GM10248 (cell line): ENCODE measurements around the gene COBL.

Experiments used
- CTCF ChIA-PET: fragments of 300-600 bp; sonication (Branson Sonifier 250); formaldehyde crosslinking; extraction: SDS; loops from one replicate; lab custom pipeline; 2021; ENCODE audit warnings: antibody characterized with exemption; lab: Yijun Ruan, JAX
- POLR2A ChIA-PET: fragments of 350-650 bp; sonication (Branson Sonifier 250); formaldehyde crosslinking; extraction: SDS; loops from one replicate; lab custom pipeline; 2020; ENCODE audit warnings: antibody characterized with exemption; lab: Yijun Ruan, JAX
- DNase-seq: peaks from one replicate; pipeline ENCODE4 v3.0.0; 2012; ENCODE audit errors: extremely low spot score
- TF ChIP-seq, protein P1 (sequence below): IDR thresholded peaks from 2 replicates; pipeline ENCODE4 v1.5.1; 2012; ENCODE audit warnings: mild to moderate bottlenecking, low read depth; ENCODE audit errors: extremely low read depth, missing control alignments, control extremely low read depth

COBL gene

DNA sequence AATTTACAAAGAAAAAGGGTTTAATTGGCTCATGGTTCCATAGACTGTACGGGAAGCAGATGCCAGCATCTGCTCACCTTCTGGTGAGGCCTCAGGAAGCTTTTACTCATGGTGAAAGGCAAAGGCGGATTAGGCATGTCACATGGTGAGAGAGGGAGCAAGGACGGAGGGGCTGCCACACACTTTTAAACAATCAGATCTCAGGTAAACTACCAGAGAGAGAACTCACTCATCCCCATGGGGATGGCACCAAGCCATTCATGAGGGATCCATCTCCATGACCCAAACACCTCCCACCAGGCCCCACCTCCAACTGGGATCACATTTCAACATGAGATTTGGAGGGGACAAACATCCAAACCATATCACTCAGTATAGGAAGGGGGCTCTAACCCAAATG, 183.9 kb downstream of the COBL start:
- ChIA-PET POLR2A (no interaction called here), CTCF (interaction anchor here (2.5 kb wide), 1 partner anchor 28 kb away, joined by 8 read pairs; no protein-coding TSS in a partner anchor)
- TF ChIP-seq, protein P1, sequence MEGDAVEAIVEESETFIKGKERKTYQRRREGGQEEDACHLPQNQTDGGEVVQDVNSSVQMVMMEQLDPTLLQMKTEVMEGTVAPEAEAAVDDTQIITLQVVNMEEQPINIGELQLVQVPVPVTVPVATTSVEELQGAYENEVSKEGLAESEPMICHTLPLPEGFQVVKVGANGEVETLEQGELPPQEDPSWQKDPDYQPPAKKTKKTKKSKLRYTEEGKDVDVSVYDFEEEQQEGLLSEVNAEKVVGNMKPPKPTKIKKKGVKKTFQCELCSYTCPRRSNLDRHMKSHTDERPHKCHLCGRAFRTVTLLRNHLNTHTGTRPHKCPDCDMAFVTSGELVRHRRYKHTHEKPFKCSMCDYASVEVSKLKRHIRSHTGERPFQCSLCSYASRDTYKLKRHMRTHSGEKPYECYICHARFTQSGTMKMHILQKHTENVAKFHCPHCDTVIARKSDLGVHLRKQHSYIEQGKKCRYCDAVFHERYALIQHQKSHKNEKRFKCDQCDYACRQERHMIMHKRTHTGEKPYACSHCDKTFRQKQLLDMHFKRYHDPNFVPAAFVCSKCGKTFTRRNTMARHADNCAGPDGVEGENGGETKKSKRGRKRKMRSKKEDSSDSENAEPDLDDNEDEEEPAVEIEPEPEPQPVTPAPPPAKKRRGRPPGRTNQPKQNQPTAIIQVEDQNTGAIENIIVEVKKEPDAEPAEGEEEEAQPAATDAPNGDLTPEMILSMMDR: no peak
- DNase-seq: no peak

DNA sequence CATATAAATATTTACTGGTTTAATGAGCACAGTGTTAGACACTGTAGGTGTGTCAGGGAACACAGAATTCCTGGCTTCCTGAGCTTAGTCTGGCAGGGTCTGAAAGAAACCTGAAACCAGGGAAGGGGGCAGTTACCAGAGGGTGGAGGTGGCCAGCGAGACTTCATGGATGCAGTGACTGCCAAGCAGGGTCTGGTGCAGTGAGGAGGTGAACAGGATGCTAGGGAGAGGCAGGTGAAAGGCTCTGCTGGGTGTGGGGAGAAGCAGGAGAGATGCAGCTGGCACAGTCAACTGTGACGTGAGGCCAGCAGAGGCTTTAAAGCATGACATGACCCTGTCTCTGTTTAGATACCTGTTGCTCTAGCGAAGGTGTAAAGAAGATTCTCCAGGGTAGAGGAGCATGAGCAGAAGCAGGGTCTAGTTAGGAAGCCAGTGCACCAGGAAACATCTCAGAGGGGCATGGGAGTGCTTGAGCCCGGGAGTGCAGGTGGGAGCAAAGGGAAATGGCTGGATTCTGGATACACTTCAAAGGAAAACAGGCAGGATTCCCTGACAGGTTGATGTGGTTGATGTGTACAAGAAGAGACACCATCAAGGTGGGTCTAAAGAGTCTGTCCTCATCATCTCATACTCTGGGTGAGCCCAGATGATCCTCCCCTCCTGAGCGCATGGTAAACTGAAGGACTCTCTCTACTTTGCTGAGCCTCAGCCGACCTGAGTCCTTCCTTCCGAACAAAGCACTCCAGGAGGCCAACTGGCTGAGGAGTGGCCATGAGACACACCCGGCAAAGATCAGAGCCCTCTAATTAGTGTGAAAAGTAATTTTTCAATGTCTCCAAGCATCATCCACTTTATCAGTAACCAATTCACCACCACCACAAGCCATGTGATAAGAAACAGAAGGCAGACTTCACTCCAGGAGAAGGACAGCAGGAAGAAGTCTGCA, 186.8 kb downstream of the COBL start:
- CTCF ChIA-PET: interaction anchor here (1.9 kb wide), 1 partner anchor 11 kb away, joined by 5 read pairs; no protein-coding TSS in a partner anchor
- TF ChIP-seq, protein P1: no peak
- DNase-seq: no peak
- POLR2A ChIA-PET: no interaction called here

DNA sequence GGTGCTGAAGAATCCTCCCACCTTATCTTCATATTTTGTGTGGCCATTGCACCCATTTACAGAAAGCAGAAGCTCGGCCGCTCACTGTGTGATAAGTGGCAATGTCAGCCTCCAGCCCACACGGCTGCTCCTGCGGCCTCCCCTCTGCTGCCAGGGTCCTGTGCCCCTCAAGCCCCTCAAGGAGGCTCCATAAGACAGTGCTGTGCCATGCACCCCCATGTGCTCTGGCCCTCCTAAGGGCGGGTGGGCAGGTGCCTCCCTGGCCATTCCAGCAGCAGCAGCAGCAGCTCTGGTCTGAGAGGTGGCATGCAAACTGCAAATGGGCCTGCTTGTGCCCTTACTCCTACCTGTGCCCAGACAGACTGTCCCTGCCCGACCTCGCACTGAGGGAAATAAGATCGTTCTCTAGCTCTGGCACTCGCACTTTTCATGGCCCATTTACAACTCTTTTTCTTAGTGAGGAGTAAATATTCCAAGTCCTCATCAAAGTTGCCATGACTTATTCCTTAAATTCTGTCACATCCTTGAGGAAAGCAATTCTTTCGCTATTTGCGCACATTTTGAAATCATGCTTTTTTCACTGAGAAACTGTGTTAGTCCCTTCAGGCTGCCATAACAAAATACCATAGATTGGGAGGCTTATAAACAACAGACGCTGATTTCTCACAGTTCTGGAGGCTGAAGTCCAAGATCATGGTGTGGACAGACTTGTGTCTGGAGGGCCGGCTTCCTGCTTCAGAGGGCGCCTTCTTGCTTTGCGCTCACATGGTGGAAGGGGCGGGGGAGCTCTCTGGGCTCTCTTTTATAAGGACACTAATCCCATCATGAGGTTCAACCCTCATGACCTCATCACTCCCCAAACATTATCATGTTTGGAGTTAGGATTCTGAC, 187.8 kb downstream of the COBL start:
- ChIA-PET CTCF (interaction anchor here (1.9 kb wide), 1 partner anchor 12 kb away, joined by 5 read pairs; no protein-coding TSS in a partner anchor), POLR2A (no interaction called here)
- TF ChIP-seq, protein P1: no peak
- no peak for DNase-seq

DNA sequence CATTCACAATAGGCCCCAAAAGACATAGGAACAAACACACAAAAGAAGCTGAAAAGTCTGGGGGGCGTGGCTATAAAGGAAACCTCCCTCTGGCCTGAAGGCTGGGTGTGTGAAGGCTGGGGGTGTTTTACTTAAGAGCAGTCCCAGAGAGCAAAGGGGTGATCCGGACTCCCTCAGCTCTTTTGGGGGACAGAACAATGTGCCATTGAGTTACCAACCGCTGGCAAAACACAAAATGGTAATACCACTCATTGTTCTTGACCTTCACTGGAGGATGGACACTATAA, 189.0 kb downstream of the COBL start:
- DNase-seq: no peak
- ChIA-PET CTCF (interaction anchor here (1.7 to 1.9 kb wide), 2 partner anchors 13 to 34 kb away, joined by 5 to 6 read pairs; no protein-coding TSS in a partner anchor), POLR2A (no interaction called here)
- TF ChIP-seq, protein P1: no peak

DNA sequence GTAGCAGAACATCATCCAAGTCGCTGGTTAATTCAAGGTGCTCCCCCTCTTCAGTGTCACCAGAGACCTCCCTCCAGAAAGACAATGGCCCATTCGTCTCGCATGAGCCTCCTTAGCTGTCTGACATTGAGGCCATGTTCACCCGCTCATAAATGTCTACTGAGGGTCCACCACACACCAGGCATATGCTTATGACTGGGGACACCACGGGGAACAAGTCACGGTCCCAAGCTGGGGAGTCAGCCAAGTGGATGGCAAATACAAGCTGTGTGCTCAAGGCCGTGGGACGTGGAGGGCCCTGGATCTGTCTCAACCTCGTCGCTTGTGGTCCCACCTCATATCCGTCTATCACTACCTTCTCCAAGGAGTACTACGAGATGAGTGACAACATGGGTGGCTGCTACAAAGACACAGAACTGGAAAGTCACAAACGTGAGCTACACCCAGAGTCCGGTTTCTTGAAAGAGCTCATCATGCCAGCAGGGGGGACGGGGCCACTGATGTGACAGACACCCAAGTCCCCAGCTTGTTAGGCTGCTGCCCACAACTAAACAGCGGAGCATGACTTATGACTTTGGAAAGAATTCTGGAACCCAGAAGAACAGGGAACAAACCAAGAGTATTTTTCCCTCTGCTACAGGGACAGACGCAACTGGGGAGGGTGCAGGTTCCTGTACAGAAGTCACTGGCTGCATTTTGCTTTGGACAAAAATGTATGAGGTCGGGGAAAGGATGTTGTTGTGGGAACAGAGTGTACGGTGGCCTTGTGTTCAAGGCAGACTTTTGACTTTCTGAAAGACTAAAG, 189.6 kb downstream of the COBL start:
- ChIA-PET POLR2A (no interaction called here), CTCF (interaction anchor here (1.7 kb wide), 1 partner anchor 34 kb away, joined by 6 read pairs; no protein-coding TSS in a partner anchor)
- TF ChIP-seq, protein P1: no peak
- no peak for DNase-seq
